ENCODE measurements around the gene LMF1.

- TF ChIP-seq CTCF (IDR thresholded peaks at IDR 0.05) (peak in 1 of 7 experiments; percentile 4), POLR2A (IDR thresholded peaks at IDR 0.05) (no peak)
Observed at GRCh38 chr16:977896-978295, 7.1 kb upstream of the LMF1 start.
